Posterior cingulate gyrus (tissue), 11 donors: ENCODE results near the gene KRTAP10-1.
A peak's percentile ranks its signal among the peaks of the same experiment; 100 is the strongest.
"Not testable (repeated sequence)": the region's sequence is repeated elsewhere in the genome, so short reads cannot be mapped to it uniquely, and the experiment has no call there.

Experiments
- DNase-seq, 10 donors: peaks; one replicate each; pipeline versions ENCODE4 v3.0.0 to v3.0.0-alpha.2; 2020 to 2021; ENCODE audit warnings: mixed read lengths in 3 of 10
- intact Hi-C: fragments of 100-400 bp; cut with DNase I; formaldehyde crosslinking; loops from one replicate; pipeline ENCODE4 v1.15.1; 2023

KRTAP10-1 gene, protein sequence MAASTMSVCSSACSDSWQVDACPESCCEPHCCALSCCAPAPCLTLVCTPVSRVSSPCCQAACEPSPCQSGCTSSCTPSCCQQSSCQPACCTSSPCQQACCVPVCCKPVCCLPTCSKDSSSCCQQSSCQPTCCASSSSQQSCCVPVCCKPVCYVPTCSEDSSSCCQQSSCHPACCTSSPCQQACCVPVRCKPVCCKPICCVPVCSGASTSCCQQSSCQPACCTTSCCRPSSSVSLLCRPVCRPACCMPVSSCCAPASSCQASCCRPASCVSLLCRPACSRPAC

DNA sequence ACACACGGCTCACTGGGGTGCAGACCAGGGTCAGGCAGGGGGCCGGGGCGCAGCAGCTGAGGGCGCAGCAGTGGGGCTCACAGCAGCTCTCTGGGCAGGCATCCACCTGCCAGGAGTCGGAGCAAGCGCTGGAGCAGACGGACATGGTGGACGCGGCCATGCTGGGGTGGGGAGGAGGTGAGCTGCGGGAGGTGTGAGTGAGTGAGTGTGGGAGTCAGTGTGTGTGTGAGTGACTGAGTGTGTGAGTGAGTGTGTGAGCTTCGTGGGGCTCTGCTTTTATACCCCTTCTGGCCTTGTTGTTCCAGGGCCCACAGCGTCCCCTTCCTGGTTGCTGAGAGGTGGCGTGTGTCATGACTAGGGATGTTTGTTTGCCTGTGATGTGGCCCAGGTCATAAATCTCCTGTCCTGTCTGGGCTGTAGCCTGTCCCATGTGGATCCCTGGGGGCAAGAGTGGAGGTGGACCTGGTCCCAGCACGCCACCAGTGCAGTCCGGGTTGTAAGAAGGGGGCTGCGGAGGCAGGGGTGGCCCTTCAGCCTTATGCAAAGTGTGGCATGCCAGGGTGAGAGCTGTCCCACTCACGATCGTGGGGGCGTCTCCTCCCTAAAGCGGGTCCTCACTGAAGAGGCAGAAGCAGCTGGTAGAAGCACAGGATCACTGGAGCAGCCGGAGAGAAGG is at the start of gene KRTAP10-1:
Gene KRTAP10-1, minus strand, starts transcription at position 205 of the 676 bp plus-strand sequence. Its CDS starts 45 bp downstream, at position 160.
- intact Hi-C loops = no loop called here
- DNase-seq = no peak

DNA sequence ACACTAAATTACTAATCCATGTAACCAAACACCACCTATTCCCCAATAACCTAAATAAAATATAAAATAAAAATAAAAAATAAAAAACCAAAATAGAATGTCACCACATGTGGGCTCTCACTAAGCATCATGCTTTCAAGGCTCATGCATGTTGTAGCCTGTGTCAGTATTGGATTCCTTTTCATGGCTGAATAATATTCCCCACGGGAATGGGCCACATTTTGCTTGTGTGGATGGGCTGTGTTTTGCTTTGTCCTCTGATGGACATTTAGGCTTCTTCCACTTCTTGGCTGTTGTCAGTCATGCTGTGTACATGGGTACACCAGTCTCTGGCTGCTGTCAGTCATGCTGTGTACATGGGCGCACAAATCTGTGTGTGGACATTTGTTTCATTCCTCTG is 49.1 kb upstream of the KRTAP10-1 start:
- no peak for DNase-seq

DNA sequence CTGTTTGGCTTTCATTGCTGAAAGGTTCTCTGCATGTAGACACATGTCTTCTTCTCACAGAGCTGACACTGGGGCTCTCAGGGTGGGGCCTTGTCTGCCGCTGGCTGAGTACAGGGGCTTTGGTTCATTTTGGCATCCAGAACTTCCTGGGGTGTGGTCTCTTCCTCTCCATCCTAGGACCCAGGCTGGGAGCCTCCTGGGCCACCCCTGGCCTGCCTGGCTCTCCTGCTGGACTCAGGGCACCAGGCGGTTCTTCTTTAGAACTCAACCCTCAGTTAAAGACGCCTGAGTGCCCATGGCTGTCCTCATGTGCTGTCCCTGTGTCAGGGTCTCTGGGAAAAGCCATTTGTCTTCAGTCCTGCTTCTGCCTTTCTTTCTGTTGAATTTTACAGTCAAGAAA is 45.9 kb upstream of the KRTAP10-1 start:
- intact Hi-C loops = no loop called here
- peak in 1 of 10 donors; percentile 58 for DNase-seq

More for the DNA sequence above, 49.1 kb upstream of the KRTAP10-1 start:
- intact Hi-C loops = no loop called here

DNA sequence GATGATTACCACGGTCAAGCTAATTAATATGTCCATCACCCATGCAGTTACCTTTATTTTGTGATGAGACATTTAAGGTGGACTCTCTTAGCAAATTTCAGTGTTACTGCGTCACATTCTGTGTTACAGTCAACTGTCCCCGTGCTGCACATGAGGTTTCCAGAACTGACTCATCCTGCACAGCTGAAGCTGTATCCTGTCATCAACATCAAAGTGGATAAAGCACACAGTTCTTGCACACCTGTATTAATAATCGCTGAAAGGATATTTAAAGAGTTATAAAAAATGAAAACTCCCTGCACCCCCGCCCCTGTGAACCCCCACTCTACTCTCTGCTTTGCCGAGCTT is 43.8 kb upstream of the KRTAP10-1 start:
- intact Hi-C loops = no loop called here
- DNase-seq = no peak

DNA sequence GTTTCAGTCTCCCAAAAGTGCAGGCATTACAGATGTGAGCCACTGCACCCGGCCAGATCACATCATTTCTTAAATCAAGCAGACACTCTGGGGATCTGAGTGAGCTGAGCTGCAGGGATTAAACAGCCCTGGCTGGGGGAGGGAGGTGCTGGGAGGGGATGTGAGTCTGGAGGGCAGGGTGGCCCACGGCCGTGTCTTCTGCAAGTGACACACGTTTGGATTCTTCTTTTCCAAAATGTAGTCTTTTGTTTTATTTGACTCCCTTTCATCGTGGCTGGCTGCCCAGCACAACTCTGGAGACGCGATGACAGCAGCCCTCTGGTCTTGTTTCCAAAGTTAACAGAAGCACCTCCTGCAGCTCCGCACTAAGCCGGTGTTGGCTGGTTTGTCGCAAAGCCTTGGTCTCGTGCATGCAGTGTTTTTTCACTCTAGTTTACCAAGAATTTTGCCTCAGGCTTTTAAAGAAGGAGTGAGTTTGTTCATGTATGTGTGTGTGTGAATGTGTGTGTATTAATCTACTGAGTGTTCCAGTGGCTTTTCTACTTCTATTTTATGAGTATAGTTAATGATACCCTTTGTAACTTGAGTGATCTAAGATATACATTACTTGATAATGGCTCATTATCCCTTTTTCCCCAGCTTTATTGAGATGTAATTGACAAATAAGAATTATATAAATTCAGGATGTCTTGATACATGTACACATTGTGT is 43.2 kb upstream of the KRTAP10-1 start:
- intact Hi-C loops = no loop called here
- DNase-seq = no peak

DNA sequence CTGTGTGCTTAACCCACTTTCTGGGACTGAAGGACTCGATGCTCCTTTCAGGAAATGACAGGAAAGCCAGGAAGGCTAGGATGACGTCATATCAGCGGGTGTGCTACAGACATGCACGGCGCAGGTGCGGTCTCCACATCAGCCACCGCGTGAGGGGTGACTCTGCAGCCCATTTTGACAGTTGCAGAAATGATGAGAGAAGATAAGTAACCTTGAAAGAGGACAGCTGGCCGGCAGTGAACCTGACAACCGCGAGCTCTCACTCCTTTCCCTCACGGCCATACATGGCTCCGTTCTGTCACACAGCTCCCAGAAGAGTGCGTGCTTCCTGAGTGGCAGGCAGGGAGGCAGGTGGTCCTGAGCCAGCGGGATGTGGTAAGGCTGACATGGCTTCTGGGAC is 42.1 kb upstream of the KRTAP10-1 start:
- peak in 1 of 10 donors; percentile 31 for DNase-seq

DNA sequence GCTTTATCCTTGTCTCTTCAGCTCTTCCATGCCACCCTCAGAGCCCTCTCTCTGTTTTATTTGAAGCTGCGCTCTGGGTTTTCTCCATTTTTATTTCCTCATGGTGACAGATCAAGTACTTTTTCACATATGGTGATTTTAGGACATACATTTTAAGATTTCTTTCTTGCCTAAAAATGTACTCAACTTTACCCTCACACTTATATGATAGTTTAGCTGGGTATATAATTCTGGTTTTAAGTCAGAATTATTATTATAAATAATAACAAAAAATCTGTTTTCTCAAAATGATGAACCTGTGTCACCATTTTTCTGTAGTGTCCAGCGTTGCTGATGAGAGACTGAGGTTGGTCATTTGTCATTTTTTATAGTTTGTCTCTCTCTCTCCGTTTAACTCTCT is 41.2 kb upstream of the KRTAP10-1 start:
- DNase-seq = no peak
- intact Hi-C loops = no loop called here

More for the DNA sequence above, 42.1 kb upstream of the KRTAP10-1 start:
- intact Hi-C loops = no loop called here

DNA sequence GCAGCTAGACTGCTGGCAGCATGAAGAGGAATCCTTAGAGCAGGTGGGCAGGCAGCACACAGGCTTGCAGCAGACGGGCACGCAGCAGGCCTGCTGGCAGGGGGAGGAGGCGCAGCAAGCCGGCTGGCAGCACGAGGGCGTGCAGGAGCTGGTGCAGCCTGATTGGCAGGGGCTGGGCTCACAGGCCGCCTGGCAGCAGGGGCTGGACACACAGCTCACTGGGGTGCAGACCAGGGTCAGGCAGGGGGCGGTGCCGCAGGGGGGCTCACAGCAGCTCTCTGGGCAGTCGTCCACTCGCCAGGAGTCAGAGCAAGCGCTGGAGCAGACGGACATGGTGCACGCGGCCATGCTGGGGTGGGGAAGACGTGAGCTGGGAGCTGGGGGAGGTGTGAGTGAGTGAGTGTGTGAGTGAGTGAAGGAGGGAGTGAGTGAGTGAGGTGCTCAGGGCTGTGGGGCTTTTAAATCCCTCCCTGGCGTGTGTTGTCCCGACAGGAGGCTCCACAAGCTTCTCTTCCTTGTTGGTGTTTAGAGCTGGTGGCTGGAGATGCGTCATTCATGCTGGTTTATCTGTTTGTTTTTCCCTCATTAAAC is 40.3 kb upstream of the KRTAP10-1 start, which contains the start of gene KRTAP10-5:
Gene KRTAP10-5, minus strand, starts transcription at position 374 of the 591 bp plus-strand sequence. Its CDS starts 26 bp downstream, at position 348.
- intact Hi-C loops = not testable (repeated sequence)
- peak in 1 of 10 donors; percentile 84 for DNase-seq

DNA sequence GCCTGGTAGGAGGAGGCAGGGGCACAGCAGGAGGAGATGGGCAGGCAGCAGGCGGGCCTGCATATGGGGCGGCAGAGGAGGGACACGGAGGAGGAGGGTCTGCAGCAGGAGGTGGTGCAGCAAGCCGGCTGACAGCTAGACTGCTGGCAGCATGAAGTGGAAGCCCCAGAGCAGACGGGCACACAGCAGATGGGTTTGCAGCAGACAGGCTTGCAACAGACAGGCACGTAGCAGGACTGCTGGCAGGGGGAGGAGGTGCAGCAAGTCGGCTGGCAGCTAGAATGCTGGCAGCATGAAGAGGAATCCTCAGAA is 39.8 kb upstream of the KRTAP10-1 start:
- DNase-seq = no peak
- intact Hi-C loops = no loop called here

DNA sequence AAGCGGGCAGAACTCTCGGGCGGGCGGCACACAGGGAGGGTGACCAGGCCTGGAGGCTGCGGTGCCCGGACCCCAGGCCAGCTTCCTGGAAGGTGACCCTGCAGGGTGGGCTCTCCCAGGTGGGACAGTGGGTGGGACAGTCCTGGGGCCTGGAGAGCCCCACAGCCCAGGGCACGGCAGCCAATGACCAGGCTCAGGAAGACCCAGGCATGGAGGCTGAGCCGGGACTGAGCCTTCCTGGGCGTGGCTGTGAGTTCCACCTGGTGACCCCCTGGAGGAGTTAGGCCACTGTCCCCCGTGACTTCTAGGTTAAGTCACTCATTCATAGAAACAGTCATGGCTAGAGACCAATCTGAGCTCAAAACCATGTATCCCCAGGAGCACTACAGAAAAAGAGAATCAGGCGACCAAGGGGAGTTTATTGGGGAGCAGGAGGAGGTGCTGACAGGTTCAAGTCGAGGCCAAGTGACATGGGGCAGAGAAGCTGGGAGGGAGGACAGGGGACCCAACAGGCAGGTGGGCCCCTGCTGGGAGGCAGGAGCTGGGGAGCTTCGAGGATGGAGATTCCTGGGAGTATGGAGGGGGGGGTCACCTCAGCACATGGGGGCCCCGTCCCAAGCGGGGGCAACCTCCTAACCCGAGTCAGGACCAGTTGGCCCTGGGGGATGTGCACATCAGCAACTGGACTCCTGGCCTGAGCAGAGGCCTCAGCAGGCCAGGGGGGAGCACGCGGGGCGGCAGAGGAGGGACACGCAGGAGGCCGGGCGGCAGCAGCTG is 39.2 kb upstream of the KRTAP10-1 start:
- intact Hi-C loops = no loop called here
- DNase-seq = peak in 1 of 10 donors; percentile 56

DNA sequence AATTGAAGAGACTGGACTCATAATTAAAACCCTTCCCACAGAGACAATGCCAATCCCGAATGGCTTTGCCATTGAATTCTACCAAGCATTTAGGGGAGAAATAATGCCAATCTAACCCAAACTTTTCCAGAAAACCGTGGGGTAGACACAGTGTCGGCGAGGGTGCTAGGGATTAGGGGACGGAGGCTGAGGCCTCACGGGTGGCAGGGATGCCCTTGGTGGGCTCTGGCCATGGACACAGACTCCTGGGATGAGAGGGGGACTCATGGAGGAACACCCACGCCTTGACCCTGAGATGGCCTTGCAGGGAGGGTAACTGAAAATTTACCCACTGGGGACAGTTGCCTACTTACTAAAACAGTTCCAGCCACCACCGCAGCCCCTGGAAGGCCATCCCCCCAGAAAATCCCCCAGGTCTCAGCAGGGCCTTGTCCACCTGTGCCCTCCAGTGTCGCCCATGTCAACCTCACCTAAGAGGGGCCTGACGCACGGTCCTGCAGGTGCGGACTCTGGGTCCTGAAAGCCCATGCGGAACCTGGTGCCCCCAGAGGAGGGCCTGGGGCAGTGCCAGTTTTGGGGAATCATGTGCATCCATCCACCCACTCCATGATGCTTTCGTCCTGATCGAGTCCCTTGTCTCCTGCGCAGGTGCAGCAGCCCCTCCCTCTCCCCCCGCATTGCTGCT is 38.5 kb upstream of the KRTAP10-1 start:
- intact Hi-C loops = no loop called here

DNA sequence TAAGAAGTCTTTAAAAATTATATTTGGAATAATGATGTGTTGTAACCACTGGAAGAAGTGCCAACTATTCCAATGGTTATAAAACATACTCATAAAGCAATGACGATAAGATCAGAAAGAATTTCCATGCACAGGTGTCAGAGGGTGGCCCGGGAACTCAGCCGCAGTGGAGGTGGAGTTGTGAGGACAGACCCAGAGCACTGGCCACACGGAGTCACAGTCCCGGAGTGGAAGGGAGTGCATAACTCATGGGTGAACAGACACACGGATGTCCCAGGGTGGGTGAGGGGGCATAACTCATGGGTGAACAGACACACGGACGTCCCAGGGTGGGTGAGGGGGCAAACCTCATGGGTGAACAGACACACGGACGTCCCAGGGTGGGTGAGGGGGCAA is 36.0 kb upstream of the KRTAP10-1 start:
- peak in 1 of 10 donors; percentile 50 for DNase-seq
- intact Hi-C loops = no loop called here

More for the DNA sequence above, 38.5 kb upstream of the KRTAP10-1 start:
- DNase-seq = peak in 2 of 10 donors; percentile 68 to 76

DNA sequence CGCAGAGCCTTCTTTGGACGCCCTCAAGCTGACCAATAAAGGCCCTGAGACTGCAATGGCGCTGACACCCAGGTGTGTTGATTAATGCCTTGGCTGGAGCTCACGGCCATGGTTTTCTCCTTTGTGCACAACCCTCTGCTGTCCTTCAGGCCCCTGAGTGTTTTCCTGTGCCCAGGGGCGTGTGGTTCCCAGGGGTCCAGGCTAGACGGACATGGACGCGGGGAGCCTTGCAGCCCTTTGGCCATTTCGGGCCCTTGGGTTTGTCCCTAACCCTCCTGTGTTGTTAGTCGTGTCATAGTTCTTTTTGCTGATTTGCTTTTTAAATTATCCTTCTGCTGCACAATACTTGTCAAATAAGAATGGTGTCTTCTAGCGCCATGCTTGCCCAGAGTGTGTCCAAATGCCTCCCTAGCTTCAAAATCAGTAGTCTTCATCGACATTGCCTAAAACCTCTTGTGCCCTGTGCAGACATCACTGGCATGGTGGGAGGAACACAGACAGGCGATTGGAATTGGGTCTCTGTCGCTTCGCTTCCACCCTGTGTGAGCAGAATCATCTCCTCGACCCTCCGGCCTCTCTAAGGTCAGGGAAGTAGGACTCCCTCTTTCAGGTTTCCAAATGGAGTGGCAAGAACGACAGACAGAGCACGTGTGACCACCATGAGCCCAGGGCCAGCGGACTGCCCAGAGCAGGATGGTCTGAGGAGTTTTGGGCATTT is 35.5 kb upstream of the KRTAP10-1 start:
- no peak for DNase-seq
- intact Hi-C loops = no loop called here

DNA sequence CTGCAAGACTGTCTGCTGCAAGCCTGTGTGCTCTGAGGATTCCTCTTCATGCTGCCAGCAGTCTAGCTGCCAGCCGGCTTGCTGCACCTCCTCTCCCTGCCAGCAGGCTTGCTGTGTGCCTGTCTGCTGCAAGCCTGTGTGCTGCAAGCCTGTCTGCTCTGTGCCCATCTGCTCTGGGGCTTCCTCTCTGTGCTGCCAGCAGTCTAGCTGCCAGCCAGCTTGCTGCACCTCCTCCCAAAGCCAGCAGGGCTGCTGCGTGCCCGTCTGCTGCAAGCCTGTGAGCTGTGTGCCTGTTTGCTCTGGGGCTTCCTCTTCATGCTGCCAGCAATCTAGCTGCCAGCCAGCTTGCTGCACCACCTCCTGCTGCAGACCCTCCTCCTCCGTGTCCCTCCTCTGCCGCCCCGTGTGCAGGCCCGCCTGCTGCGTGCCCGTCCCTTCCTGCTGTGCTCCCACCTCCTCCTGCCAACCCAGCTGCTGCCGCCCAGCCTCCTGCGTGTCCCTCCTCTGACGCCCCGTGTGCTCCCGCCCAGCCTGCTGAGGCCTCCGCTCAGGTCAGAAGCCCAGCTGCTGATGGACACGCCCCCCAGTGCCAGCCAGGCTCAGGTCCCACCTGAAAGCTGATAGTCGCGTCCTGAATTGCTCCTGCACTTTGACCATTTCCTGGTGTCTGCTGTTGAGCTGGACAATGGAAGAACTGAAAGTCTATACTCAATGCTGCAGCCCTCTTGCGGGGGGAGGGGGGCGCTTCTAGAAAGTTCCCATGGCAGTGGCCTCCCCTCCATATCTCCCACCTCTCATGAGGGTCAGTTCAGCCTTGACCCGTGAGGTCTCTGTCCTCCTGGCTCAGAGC is 34.7 kb upstream of the KRTAP10-1 start:
- intact Hi-C loops = no loop called here
- DNase-seq = peak in 2 of 10 donors; percentile 57 to 74

DNA sequence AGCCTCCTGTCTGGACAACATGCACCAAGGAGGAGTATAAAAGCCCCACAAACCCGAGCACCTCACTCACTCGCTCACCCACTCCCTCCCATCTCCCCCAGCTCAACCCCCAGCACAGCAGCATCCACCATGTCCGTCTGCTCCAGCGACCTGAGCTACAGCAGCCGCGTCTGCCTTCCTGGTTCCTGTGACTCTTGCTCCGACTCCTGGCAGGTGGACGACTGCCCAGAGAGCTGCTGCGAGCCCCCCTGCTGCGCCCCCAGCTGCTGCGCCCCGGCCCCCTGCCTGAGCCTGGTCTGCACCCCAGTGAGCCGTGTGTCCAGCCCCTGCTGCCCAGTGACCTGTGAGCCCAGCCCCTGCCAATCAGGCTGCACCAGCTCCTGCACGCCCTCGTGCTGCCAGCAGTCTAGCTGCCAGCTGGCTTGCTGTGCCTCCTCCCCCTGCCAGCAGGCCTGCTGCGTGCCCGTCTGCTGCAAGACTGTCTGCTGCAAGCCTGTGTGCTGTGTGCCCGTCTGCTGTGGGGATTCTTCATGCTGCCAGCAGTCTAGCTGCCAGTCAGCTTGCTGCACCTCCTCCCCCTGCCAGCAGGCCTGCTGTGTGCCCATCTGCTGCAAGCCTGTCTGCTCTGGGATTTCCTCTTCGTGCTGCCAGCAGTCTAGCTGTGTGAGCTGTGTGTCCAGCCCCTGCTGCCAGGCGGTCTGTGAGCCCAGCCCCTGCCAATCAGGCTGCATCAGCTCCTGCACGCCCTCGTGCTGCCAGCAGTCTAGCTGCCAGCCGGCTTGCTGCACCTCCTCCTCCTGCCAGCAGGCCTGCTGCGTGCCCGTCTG is 33.8 kb upstream of the KRTAP10-1 start, which contains the start of gene KRTAP10-4:
Gene KRTAP10-4, plus strand, starts transcription at position 100 of the 827 bp plus-strand sequence. Its CDS starts 30 bp downstream, at position 130.
- DNase-seq, intact Hi-C loops: not testable (repeated sequence)

DNA sequence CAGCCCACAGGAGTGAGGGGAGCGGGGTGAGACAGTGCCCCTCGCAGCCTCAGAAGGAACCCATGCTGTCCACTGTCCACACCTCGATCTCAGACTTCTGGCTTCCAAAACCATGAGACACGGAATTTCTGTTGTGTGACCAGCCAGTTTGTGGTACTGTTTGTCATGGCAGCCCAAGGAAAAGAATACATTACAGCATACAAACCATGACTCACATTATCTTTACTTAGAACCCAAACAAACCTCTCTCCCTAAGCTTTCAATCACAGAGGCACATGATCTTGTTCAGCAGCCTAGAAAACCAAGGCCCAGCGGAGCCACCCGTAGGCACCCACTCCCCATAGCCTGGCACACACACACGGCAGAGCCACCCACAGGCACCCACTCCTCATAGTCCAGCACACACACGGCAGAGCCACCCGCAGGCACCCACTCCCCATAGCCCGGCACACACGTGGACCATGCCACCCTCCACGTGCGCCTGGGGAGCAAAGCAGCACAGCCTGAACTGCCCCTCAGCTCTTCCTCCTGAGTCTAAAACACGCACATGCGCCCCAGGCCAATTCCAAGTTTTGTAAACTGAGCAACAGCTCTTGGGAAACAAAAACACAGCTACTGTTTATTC is 33.1 kb upstream of the KRTAP10-1 start:
- intact Hi-C loops = no loop called here
- peak in 2 of 10 donors; percentile 72 to 74 for DNase-seq
